Esophagus (tissue), 2 donors: Measurements from ENCODE around the gene PANK3. TPM values are rescaled to one million over a fixed set of nuclear protein-coding genes. Genes with fewer than 3 reads are reported as not detected.

ENCODE experiments used
- H3K27ac ChIP-seq, 2 donors: one replicate each; pipeline ENCODE4 v1.5.1; 2013; ENCODE audit warnings: low read depth in 2 of 2, mild to moderate bottlenecking in 2 of 2, inconsistent platforms in 1 of 2, low read length in 1 of 2, moderate library complexity in 1 of 2
- H3K27me3 ChIP-seq, 2 donors: one replicate each; pipeline ENCODE4 v1.6.1; 2013; ENCODE audit warnings: low read length in 2 of 2, control low read depth in 1 of 2, mild to moderate bottlenecking in 1 of 2; ENCODE audit not compliant: insufficient read depth in 2 of 2, control insufficient read depth in 1 of 2
- H3K36me3 ChIP-seq, 2 donors: one replicate each; pipeline ENCODE4 v1.6.1; 2013; ENCODE audit warnings: low read length in 1 of 2; ENCODE audit not compliant: control insufficient read depth in 2 of 2, insufficient read depth in 2 of 2
- H3K4me1 ChIP-seq, 2 donors: one replicate each; pipeline ENCODE4 v1.6.1; 2013; ENCODE audit warnings: low read length in 1 of 2; ENCODE audit not compliant: control insufficient read depth in 2 of 2, insufficient read depth in 2 of 2
- H3K4me3 ChIP-seq, 2 donors: one replicate each; pipeline ENCODE4 v1.5.1; 2013; ENCODE audit warnings: low read length in 2 of 2, mild to moderate bottlenecking in 2 of 2, low read depth in 1 of 2, moderate library complexity in 1 of 2
- H3K9me3 ChIP-seq, 2 donors: one replicate each; pipeline ENCODE4 v1.6.1; 2013; ENCODE audit warnings: mild to moderate bottlenecking in 2 of 2, low read depth in 1 of 2, low read length in 1 of 2, moderate library complexity in 1 of 2; ENCODE audit not compliant: control insufficient read depth in 2 of 2, insufficient read depth in 1 of 2
- WGBS, 2 donors: extraction: QIAGEN DNeasy Blood & Tissue Kit; methylation state at CpG; one replicate each; pipeline ENCODE4 v1.1.7; 2013; 5-methylcytosine and 5-hydroxymethylcytosine counted together
- polyA plus RNA-seq, 2 donors: library from polyadenylated mRNA; stranded (reverse); fragments of 200-250 nt; gene quantifications; one replicate each; pipeline ENCODE4 v1.2.3, GENCODE V29; 2013
- donor health status: healthy with polysubstance abuse.
- donor health status: Bipolar disorder and iron deficiency.

Gene PANK3
- polyA plus RNA-seq, 2 donors: 3.7 to 7.5 TPM

DNA sequence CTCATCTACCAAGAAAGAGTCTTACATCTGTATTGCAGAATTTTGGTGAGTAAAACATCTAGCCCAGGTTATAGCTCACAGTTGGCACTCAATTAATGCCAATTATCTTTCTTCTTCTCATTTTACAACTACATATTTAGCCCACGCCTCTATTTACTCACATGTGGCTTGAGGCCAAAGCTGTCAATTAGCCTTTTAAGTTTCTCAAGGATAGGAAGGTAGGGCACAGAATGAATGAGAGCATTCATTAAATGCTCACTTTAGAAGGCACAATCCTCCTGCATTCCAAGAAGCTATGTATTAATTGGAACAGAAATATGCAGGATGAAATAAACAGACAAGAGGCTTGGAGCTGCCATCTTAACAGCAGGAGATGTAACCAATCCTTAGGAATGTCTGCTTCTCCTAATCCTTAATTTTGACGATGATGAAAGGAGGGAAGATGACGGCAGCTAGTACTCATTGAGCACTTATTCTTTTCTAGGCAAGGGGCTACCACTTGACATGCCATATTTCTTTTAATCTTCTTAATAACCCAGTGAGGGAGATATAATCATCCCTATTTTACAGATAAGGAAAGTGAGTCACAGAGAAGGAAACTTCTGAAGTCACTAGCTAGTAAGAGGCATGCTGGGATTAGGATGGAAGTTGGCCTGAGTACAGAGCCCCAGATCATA lies 30.8 kb upstream of the PANK3 start:
- Histone ChIP-seq H3K36me3 (no peaks in the 10 kb centered on the region), H3K9me3 (no peaks in the 10 kb centered on the region), H3K27me3 (no peaks in the 10 kb centered on the region), H3K4me3 (no peak overlapping the region), H3K27ac (no peak overlapping the region), H3K4me1 (no peaks in the 10 kb centered on the region)
- 67 to 75% methylated on average over 3 of the region's 3 CpGs for WGBS, 2 donors

DNA sequence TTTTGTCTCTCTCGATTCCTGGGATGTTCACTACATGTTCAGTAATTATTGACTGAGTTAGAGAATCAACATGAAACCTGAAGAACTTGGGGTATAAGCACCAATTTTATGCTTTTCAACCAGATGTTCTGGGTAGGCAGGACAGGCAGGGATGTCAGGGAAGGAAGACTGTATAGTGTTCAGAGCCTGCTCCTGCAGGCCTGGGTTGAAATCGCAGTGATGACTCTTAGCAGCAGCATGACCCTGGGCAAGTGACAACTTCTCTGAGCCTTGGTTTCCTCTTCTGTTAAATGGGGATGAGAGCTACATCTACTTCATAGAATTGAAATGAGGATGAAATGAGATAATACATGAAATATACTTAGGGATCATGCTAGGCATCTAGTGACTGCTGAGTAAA lies 29.7 kb upstream of the PANK3 start:
- H3K36me3 ChIP-seq: no peaks in the 10 kb centered on the region
- H3K9me3 ChIP-seq: no peaks in the 10 kb centered on the region
- H3K27ac ChIP-seq: no peak overlapping the region
- H3K4me3 ChIP-seq: no peak overlapping the region
- 71 to 75% methylated on average over 2 of the region's 2 CpGs for WGBS, 2 donors
- H3K4me1 ChIP-seq: peaks cover 0 to 2% of the 10 kb centered on the region in 2 donors
- no peaks in the 10 kb centered on the region for H3K27me3 ChIP-seq

DNA sequence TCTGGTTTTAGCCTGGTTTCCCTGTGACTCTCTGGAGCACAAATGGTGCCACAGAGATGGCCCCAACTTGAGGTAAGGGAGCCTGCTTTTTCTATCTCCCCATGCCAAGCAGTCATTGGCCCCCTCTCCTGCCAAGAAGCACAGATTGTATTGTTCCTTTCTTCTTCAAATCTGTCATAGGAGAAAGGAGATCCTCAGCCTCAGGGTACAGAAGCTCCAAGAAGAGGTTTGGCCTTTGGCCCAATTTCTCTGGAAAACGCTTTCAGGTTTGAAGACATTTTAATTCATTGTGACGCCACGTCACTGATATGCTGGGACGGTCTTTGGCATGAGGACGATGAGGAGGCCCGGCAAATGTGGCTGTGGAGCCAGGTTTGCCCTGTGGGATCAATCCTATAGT lies 29.2 kb upstream of the PANK3 start:
- Histone ChIP-seq H3K4me3 (no peak overlapping the region), H3K9me3 (no peaks in the 10 kb centered on the region), H3K27ac (no peak overlapping the region), H3K27me3 (no peaks in the 10 kb centered on the region), H3K4me1 (peaks cover 0 to 2% of the 10 kb centered on the region in 2 donors), H3K36me3 (no peaks in the 10 kb centered on the region)
- WGBS, 2 donors: 53 to 69% methylated on average over 6 of the region's 6 CpGs

DNA sequence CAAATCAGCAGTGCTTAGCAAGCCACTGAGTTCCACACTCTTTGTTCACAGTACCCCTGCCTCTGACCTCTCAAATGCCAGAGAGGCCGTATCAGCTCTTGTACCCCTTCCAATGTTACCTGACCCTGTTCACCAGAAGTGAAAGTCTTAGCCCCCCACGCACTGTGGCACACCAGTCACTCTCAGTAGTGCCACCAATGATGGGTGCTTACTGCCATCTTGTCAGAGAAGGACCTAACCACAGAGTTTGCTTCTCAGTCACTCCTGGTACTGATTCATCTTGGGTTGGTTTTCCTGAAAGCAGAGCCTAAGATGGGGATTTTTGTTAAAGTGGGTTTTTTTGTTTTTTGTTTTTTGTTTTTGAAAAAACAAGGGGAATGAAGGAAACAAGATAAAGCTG lies 28.8 kb upstream of the PANK3 start:
- 86% methylated on average over 2 of the region's 2 CpGs for WGBS, 2 donors
- H3K4me1 ChIP-seq: peaks cover 0 to 2% of the 10 kb centered on the region in 2 donors
- H3K27ac ChIP-seq: no peak overlapping the region
- no peaks in the 10 kb centered on the region for H3K27me3 ChIP-seq
- no peaks in the 10 kb centered on the region for H3K9me3 ChIP-seq
- H3K36me3 ChIP-seq: no peaks in the 10 kb centered on the region
- H3K4me3 ChIP-seq: no peak overlapping the region

DNA sequence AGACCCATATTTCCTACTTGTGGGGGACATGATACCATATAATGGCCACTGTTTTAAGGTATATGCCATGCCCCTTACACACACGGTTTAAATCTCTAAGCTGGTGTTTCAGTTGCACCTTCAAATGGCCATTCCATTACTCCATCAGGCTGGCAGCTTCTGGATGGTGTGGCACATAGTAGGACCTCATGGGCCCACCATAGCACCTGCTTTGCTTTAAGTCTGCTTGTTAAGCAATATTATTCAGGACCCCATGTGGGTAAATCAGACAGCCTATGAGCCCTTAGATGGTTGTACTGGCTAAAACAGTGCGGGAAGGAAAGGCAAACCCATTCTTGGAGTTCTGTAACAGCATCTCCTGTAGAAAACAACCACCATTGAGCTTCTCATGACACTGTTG lies 27.4 kb upstream of the PANK3 start:
- 87% methylated on average over 2 of the region's 2 CpGs for WGBS, 2 donors

DNA sequence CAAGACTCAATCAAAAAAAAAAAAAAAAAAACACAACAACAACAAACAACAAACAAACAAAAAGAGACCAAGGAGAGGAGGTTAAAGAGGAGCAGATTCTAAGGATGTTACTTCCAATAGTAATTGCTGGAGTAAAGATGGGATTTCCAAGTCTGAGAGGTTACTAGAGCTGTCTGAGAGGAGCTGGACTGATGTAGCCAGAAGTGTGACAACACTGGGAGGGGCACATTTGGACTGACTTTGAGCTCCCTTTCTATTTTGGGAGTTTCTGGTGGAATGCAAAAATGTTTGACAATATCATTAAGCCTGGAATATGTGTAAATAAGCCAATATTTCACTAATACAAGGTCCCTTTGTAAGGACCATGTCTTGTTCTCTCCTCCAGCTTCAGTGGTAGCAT lies 25.3 kb upstream of the PANK3 start:
- H3K4me1 ChIP-seq: peaks cover 0 to 2% of the 10 kb centered on the region in 2 donors
- H3K27ac ChIP-seq: no peak overlapping the region
- no peaks in the 10 kb centered on the region for H3K36me3 ChIP-seq

More for the DNA sequence above, 27.4 kb upstream of the PANK3 start:
- no peaks in the 10 kb centered on the region for H3K36me3 ChIP-seq
- no peak overlapping the region for H3K4me3 ChIP-seq
- H3K27me3 ChIP-seq: no peaks in the 10 kb centered on the region
- no peaks in the 10 kb centered on the region for H3K9me3 ChIP-seq
- peaks cover 0 to 2% of the 10 kb centered on the region in 2 donors for H3K4me1 ChIP-seq
- H3K27ac ChIP-seq: no peak overlapping the region

DNA sequence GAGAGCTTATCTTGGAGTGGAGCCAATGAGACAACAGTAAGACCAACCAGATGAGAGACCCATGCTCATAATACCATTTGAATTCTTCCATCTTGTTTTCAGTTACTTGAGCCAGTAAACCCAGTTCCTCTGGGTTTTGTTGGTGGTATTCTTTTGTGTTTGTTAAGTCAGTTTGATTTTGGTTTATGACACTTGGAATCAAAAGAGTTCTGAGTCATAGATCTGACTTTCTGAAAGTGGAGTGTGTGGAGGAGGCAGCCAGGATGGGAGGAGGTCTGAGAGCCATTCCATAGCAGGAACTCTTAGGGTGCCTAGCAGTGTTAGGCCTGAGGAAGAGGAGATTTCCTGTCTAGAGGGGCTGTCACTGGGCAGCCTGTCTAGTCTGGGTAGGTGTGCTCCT lies 24.6 kb upstream of the PANK3 start:
- Histone ChIP-seq H3K27me3 (no peaks in the 10 kb centered on the region), H3K9me3 (no peaks in the 10 kb centered on the region), H3K27ac (peak overlapping the region in 1 of 2 donors; percentile 16), H3K4me1 (peaks cover 0 to 2% of the 10 kb centered on the region in 2 donors), H3K36me3 (no peaks in the 10 kb centered on the region), H3K4me3 (no peak overlapping the region)

More for the DNA sequence above, 25.3 kb upstream of the PANK3 start:
- Histone ChIP-seq H3K4me3 (no peak overlapping the region), H3K9me3 (no peaks in the 10 kb centered on the region), H3K27me3 (no peaks in the 10 kb centered on the region)

DNA sequence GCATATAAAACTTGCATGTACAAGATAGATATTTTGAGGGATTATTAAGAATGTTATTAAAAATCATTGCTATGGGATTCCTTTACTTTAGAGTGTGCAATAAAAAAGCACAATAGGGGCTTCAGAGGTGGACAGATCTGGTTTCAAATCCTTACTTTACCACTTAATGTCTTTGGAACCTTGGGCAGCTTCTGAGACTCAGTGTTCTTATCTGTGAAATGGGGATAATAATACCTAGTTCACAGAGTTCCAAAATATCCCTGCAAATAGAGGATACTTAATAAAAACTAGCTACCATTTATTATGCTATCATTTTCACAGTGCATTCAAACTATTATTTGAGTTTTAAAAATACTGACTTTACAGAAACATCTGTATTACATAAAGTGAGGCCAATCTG lies 23.3 kb upstream of the PANK3 start:
- no peaks in the 10 kb centered on the region for H3K9me3 ChIP-seq
- H3K27ac ChIP-seq: no peak overlapping the region
- no peaks in the 10 kb centered on the region for H3K36me3 ChIP-seq
- no peak overlapping the region for H3K4me3 ChIP-seq
- no peaks in the 10 kb centered on the region for H3K27me3 ChIP-seq
- peaks cover 0 to 2% of the 10 kb centered on the region in 2 donors for H3K4me1 ChIP-seq

DNA sequence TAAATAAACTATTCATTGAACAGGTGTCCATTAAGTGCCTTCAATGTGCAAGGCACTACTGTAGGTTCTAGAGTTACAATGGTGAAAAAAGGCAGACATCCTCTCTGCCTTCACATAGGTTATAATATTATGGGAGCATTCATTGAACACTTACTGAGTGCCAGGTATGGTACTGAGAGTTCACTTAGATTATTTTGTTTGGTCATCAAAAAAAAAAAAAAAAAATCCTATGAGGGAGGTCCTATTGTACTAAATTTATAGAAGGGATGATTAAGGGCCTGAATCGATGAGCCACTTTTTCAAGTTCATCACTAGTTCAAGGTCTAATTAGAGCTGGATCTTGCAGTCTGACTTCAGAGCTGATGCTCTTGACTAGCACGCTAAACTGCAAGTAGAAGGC lies 22.8 kb upstream of the PANK3 start:
- no peak overlapping the region for H3K4me3 ChIP-seq
- H3K9me3 ChIP-seq: no peaks in the 10 kb centered on the region
- H3K36me3 ChIP-seq: no peaks in the 10 kb centered on the region
- H3K27me3 ChIP-seq: no peaks in the 10 kb centered on the region
- H3K27ac ChIP-seq: no peak overlapping the region
- H3K4me1 ChIP-seq: peaks cover 0 to 2% of the 10 kb centered on the region in 2 donors
- 79 to 94% methylated on average over 2 of the region's 2 CpGs for WGBS, 2 donors

DNA sequence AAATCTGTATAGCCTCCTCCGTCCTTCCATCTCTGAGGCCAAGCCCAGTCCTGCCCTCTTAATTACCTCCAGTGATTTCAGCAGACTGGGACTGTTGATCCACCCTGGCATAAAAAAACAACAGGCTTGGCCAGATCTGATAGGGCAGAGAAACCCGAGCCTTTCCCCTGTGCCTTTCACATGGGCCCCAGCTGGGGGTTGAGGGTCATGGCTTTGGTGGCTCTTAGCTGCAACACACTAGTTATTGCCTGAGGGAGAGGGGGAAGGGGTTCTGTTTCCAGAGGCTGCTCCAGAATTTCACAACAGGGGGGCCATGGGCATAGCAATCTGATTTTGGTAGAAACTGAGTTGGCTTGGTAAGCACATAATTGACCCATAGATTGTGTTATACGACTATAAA lies 21.2 kb upstream of the PANK3 start:
- Histone ChIP-seq H3K27me3 (no peaks in the 10 kb centered on the region), H3K9me3 (no peaks in the 10 kb centered on the region), H3K36me3 (no peaks in the 10 kb centered on the region), H3K27ac (no peak overlapping the region), H3K4me3 (no peak overlapping the region), H3K4me1 (peaks cover 0 to 2% of the 10 kb centered on the region in 2 donors)
- WGBS, 2 donors: 53 to 55% methylated on average over 3 of the region's 3 CpGs
